ENCODE results near the gene SMYD3.

The SMYD3 gene

GRCh38 chr1:245999697-246000637 is 507.1 kb downstream of the SMYD3 start:
- no peak overlapping the region for H3K4me3 ChIP-seq (ENCODE audit: low read length)
- no peak for TF ChIP-seq ZNF274 (IDR thresholded peaks at IDR 0.05; ENCODE audit: low read depth, low read length)

GRCh38 chr1:245997471-245998258 is 509.4 kb downstream of the SMYD3 start:
- no peak for TF ChIP-seq ZNF274 (IDR thresholded peaks at IDR 0.05; ENCODE audit: low read depth, low read length)
- no peak overlapping the region for H3K4me3 ChIP-seq (ENCODE audit: low read length)

DNA sequence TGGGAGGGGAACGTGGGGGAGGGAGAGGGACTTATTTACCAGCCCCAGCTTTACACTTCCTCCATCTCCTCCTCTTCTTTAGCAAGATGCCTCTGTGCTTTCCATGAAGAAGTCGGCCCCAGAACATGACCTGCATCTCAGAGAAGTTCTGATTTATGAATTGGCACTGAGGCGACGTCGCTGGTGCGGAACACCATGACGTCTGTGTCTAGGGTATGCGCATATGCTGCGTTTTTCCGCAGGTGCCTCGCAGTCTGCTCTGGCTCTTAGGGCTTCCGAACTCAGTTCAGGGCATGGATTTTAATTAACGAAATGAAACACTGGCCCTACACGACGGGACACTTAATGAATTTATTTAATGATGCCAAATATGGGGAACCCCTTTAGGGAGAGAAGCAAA is 510.3 kb downstream of the SMYD3 start:
- no peak overlapping the region for H3K4me3 ChIP-seq (ENCODE audit: low read length)
- no peak for TF ChIP-seq ZNF274 (IDR thresholded peaks at IDR 0.05; ENCODE audit: low read depth, low read length)

- H3K4me3 ChIP-seq (ENCODE audit: low read length) = no peak overlapping the region
- no peak for TF ChIP-seq ZNF274 (IDR thresholded peaks at IDR 0.05; ENCODE audit: low read depth, low read length)
Measured at GRCh38 chr1:245995474-245995873, 511.6 kb downstream of the SMYD3 start.

GRCh38 chr1:245991266-245991665 is 515.8 kb downstream of the SMYD3 start:
- no peak overlapping the region for H3K4me3 ChIP-seq (ENCODE audit: low read length)
- no peak for TF ChIP-seq ZNF274 (IDR thresholded peaks at IDR 0.05; ENCODE audit: low read depth, low read length)

DNA sequence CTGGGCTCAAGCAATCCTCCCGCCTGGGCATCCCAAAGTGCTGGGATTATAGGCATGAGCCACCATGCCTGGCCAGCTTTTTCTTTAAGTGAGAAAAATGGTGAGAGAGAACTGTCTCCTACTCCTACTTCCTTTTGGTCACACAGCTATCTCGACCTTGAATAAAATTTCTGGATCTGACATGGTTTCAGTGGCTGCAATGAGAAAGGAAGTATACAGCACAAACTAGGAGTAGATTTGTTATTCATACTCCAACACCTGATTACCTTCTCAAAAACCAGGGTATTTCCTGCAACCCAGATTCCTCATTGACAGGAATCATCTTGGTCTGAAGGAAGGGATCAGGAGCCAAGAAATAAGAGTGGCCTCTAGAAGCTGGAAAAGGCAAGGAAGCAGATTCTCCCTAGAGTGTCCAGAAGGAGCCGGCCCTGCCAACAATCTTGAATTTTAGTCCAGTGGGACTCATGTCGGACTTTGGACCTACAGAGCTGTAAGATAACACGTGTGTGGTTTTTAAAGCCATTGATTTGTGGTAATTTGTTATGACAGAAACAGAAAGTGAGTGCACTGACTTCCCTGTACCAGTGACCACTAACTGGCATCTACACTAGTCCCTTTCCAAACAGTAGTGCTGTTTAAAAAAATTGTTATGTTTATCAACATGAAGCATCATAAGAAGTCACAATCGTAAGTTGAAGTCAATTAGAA is 516.6 kb downstream of the SMYD3 start:
- TF ChIP-seq ZNF274 (IDR thresholded peaks at IDR 0.05; ENCODE audit: low read depth, low read length) = no peak
- no peak overlapping the region for H3K4me3 ChIP-seq (ENCODE audit: low read length)

- no peak for TF ChIP-seq ZNF274 (IDR thresholded peaks at IDR 0.05; ENCODE audit: low read depth, low read length)
- no peak overlapping the region for H3K4me3 ChIP-seq (ENCODE audit: low read length)
Measured at GRCh38 chr1:245988393-245989078, 518.5 kb downstream of the SMYD3 start.

GRCh38 chr1:245987997-245988392 is 519.1 kb downstream of the SMYD3 start:
- TF ChIP-seq ZNF274 (IDR thresholded peaks at IDR 0.05; ENCODE audit: low read depth, low read length) = no peak
- no peak overlapping the region for H3K4me3 ChIP-seq (ENCODE audit: low read length)

- TF ChIP-seq ZNF274 (IDR thresholded peaks at IDR 0.05; ENCODE audit: low read depth, low read length) = no peak
- H3K4me3 ChIP-seq (ENCODE audit: low read length) = no peak overlapping the region
Measured at GRCh38 chr1:245987577-245987976, 519.5 kb downstream of the SMYD3 start.

- H3K4me3 ChIP-seq (ENCODE audit: low read length) = no peak overlapping the region
- TF ChIP-seq ZNF274 (IDR thresholded peaks at IDR 0.05; ENCODE audit: low read depth, low read length) = no peak
Measured at GRCh38 chr1:245987219-245987545, 519.9 kb downstream of the SMYD3 start.

GRCh38 chr1:245986404-245987218 is 520.5 kb downstream of the SMYD3 start:
- TF ChIP-seq ZNF274 (IDR thresholded peaks at IDR 0.05; ENCODE audit: low read depth, low read length) = no peak
- H3K4me3 ChIP-seq (ENCODE audit: low read length) = no peak overlapping the region

GRCh38 chr1:245984390-245985155 is 522.5 kb downstream of the SMYD3 start:
- no peak for TF ChIP-seq ZNF274 (IDR thresholded peaks at IDR 0.05; ENCODE audit: low read depth, low read length)
- no peak overlapping the region for H3K4me3 ChIP-seq (ENCODE audit: low read length)
